ENCODE results near the gene GLCE.

GLCE gene

GRCh38 chr15:69210574-69210973, 50.1 kb downstream of the GLCE start:
- H3K27me3 Mint-ChIP-seq, result no peaks in the 10 kb centered on the region
- DNase-seq, result no peak
- no peaks in the 10 kb centered on the region for H3K36me3 Mint-ChIP-seq (ENCODE audit: insufficient read depth)
- ATAC-seq (replicated peaks), result no peak
- H3K27ac Mint-ChIP-seq, result no peak overlapping the region
- H3K4me1 Mint-ChIP-seq (ENCODE audit: low read depth in 2 of 2), result peaks cover 0 to 1% of the 10 kb centered on the region in 2 donors
- no peak overlapping the region for H3K4me3 Mint-ChIP-seq
- no peaks in the 10 kb centered on the region for H3K9me3 Mint-ChIP-seq

- H3K27ac Mint-ChIP-seq, result no peak overlapping the region
- no peak overlapping the region for H3K4me3 Mint-ChIP-seq
- H3K27me3 Mint-ChIP-seq, result no peaks in the 10 kb centered on the region
- peaks cover 0 to 1% of the 10 kb centered on the region in 2 donors for H3K4me1 Mint-ChIP-seq (ENCODE audit: low read depth in 2 of 2)
- no peak for ATAC-seq (replicated peaks)
- H3K9me3 Mint-ChIP-seq, result no peaks in the 10 kb centered on the region
- DNase-seq, result no peak
- no peaks in the 10 kb centered on the region for H3K36me3 Mint-ChIP-seq (ENCODE audit: insufficient read depth)
These were observed 53.4 kb downstream of the GLCE start for GRCh38 chr15:69213786-69214185.

- ATAC-seq (replicated peaks) (no peak), DNase-seq (no peak)
- Mint-ChIP-seq H3K4me1 (ENCODE audit: low read depth in 2 of 2) (no peaks in the 10 kb centered on the region), H3K4me3 (no peak overlapping the region), H3K36me3 (ENCODE audit: insufficient read depth) (no peaks in the 10 kb centered on the region), H3K27ac (no peak overlapping the region), H3K27me3 (no peaks in the 10 kb centered on the region), H3K9me3 (no peaks in the 10 kb centered on the region)
These were observed 55.0 kb downstream of the GLCE start for GRCh38 chr15:69215314-69216035.

- Mint-ChIP-seq H3K4me3 (no peak overlapping the region), H3K27me3 (no peaks in the 10 kb centered on the region), H3K9me3 (no peaks in the 10 kb centered on the region), H3K27ac (no peak overlapping the region), H3K36me3 (ENCODE audit: insufficient read depth) (no peaks in the 10 kb centered on the region), H3K4me1 (ENCODE audit: low read depth in 2 of 2) (no peaks in the 10 kb centered on the region)
- ATAC-seq (replicated peaks), result no peak
- no peak for DNase-seq
These were observed 56.9 kb downstream of the GLCE start for GRCh38 chr15:69217381-69217780.

GRCh38 chr15:69219690-69220089, 59.3 kb downstream of the GLCE start:
- Mint-ChIP-seq H3K4me3 (no peak overlapping the region), H3K36me3 (ENCODE audit: insufficient read depth) (no peaks in the 10 kb centered on the region), H3K27me3 (no peaks in the 10 kb centered on the region), H3K9me3 (peaks cover 0 to 1% of the 10 kb centered on the region in 2 donors), H3K4me1 (ENCODE audit: low read depth in 2 of 2) (no peaks in the 10 kb centered on the region), H3K27ac (no peak overlapping the region)
- ATAC-seq (replicated peaks), result no peak
- DNase-seq, result no peak

- Mint-ChIP-seq H3K27ac (no peak overlapping the region), H3K27me3 (no peaks in the 10 kb centered on the region), H3K4me3 (no peak overlapping the region), H3K9me3 (peaks cover 0 to 1% of the 10 kb centered on the region in 2 donors), H3K36me3 (ENCODE audit: insufficient read depth) (no peaks in the 10 kb centered on the region), H3K4me1 (ENCODE audit: low read depth in 2 of 2) (no peaks in the 10 kb centered on the region)
- DNase-seq (no peak), ATAC-seq (replicated peaks) (no peak)
These were observed 61.6 kb downstream of the GLCE start for GRCh38 chr15:69222002-69222474.

- no peak overlapping the region for H3K4me3 Mint-ChIP-seq
- no peaks in the 10 kb centered on the region for H3K4me1 Mint-ChIP-seq (ENCODE audit: low read depth in 2 of 2)
- H3K27me3 Mint-ChIP-seq, result no peaks in the 10 kb centered on the region
- H3K9me3 Mint-ChIP-seq, result peaks cover 0 to 1% of the 10 kb centered on the region in 2 donors
- no peak overlapping the region for H3K27ac Mint-ChIP-seq
- no peaks in the 10 kb centered on the region for H3K36me3 Mint-ChIP-seq (ENCODE audit: insufficient read depth)
- ATAC-seq (replicated peaks) (no peak), DNase-seq (no peak)
These were observed 62.8 kb downstream of the GLCE start for GRCh38 chr15:69223083-69223813.

GRCh38 chr15:69224383-69224782, 63.9 kb downstream of the GLCE start:
- H3K4me1 Mint-ChIP-seq (ENCODE audit: low read depth in 2 of 2), result no peaks in the 10 kb centered on the region
- H3K27ac Mint-ChIP-seq, result no peak overlapping the region
- ATAC-seq (replicated peaks) (no peak), DNase-seq (no peak)
- peaks cover 0 to 1% of the 10 kb centered on the region in 2 donors for H3K9me3 Mint-ChIP-seq
- no peaks in the 10 kb centered on the region for H3K36me3 Mint-ChIP-seq (ENCODE audit: insufficient read depth)
- no peak overlapping the region for H3K4me3 Mint-ChIP-seq
- no peaks in the 10 kb centered on the region for H3K27me3 Mint-ChIP-seq

GRCh38 chr15:69225355-69226022, 65.1 kb downstream of the GLCE start:
- DNase-seq (no peak), ATAC-seq (replicated peaks) (no peak)
- Mint-ChIP-seq H3K27ac (no peak overlapping the region), H3K4me3 (no peak overlapping the region), H3K9me3 (peaks cover 0 to 1% of the 10 kb centered on the region in 2 donors), H3K36me3 (ENCODE audit: insufficient read depth) (no peaks in the 10 kb centered on the region), H3K27me3 (no peaks in the 10 kb centered on the region), H3K4me1 (ENCODE audit: low read depth in 2 of 2) (no peaks in the 10 kb centered on the region)

GRCh38 chr15:69226023-69226355, 65.6 kb downstream of the GLCE start:
- H3K4me1 Mint-ChIP-seq (ENCODE audit: low read depth in 2 of 2), result no peaks in the 10 kb centered on the region
- peaks cover 0 to 1% of the 10 kb centered on the region in 2 donors for H3K9me3 Mint-ChIP-seq
- no peaks in the 10 kb centered on the region for H3K27me3 Mint-ChIP-seq
- H3K36me3 Mint-ChIP-seq (ENCODE audit: insufficient read depth), result no peaks in the 10 kb centered on the region
- H3K4me3 Mint-ChIP-seq, result no peak overlapping the region
- H3K27ac Mint-ChIP-seq, result no peak overlapping the region
- ATAC-seq (replicated peaks), result no peak
- DNase-seq, result no peak

- Mint-ChIP-seq H3K27me3 (no peaks in the 10 kb centered on the region), H3K27ac (no peak overlapping the region), H3K36me3 (ENCODE audit: insufficient read depth) (peaks cover 3% of the 10 kb centered on the region), H3K4me3 (no peak overlapping the region), H3K9me3 (no peaks in the 10 kb centered on the region), H3K4me1 (ENCODE audit: low read depth in 2 of 2) (no peaks in the 10 kb centered on the region)
- DNase-seq, result no peak
- no peak for ATAC-seq (replicated peaks)
These were observed 71.7 kb downstream of the GLCE start for GRCh38 chr15:69232144-69232543.

GRCh38 chr15:69232765-69233164, 72.3 kb downstream of the GLCE start:
- no peaks in the 10 kb centered on the region for H3K9me3 Mint-ChIP-seq
- DNase-seq, result no peak
- no peaks in the 10 kb centered on the region for H3K27me3 Mint-ChIP-seq
- H3K4me1 Mint-ChIP-seq (ENCODE audit: low read depth in 2 of 2), result no peaks in the 10 kb centered on the region
- ATAC-seq (replicated peaks), result no peak
- H3K27ac Mint-ChIP-seq, result no peak overlapping the region
- peaks cover 3% of the 10 kb centered on the region for H3K36me3 Mint-ChIP-seq (ENCODE audit: insufficient read depth)
- no peak overlapping the region for H3K4me3 Mint-ChIP-seq

- Mint-ChIP-seq H3K27ac (no peak overlapping the region), H3K27me3 (no peaks in the 10 kb centered on the region), H3K4me3 (no peak overlapping the region)
These were observed 74.2 kb downstream of the GLCE start for GRCh38 chr15:69234676-69235075.

GRCh38 chr15:69236505-69236904, 76.1 kb downstream of the GLCE start:
- Mint-ChIP-seq H3K27ac (no peak overlapping the region), H3K4me1 (ENCODE audit: low read depth in 2 of 2) (no peaks in the 10 kb centered on the region), H3K27me3 (no peaks in the 10 kb centered on the region), H3K9me3 (no peaks in the 10 kb centered on the region), H3K4me3 (no peak overlapping the region), H3K36me3 (ENCODE audit: insufficient read depth) (peaks cover 3% of the 10 kb centered on the region)
- no peak for DNase-seq
- ATAC-seq (replicated peaks), result no peak

More at GRCh38 chr15:69234676-69235075, 74.2 kb downstream of the GLCE start:
- DNase-seq, result no peak
- peaks cover 3% of the 10 kb centered on the region for H3K36me3 Mint-ChIP-seq (ENCODE audit: insufficient read depth)
- no peaks in the 10 kb centered on the region for H3K9me3 Mint-ChIP-seq
- H3K4me1 Mint-ChIP-seq (ENCODE audit: low read depth in 2 of 2), result no peaks in the 10 kb centered on the region
- no peak for ATAC-seq (replicated peaks)
